ENCODE measurements around the gene OSBPL3.

OSBPL3 gene

DNA sequence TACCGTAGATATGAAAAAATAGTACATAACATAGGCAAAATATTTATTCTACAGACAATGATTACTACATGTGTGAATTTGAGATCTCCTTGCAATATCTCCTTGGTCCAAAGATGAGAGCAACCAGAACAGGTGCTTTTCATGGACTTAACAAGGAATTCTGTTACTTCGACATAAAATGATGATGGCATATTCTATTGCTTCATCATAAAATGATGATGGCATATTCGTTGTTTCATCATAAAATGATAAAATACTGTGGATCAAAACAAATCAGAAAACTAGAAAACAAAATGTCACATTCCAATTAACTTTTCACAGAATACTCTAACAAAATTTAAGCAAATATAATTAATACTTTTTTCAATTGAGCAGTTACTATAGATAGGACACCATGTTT is 4.8 kb downstream of the OSBPL3 start:
- in situ Hi-C loops (cut with HindIII; ENCODE audit: low pct_unique_long_range_greater_than_20kb, low sequenced_read_pairs), result no loop called here
- no peak for DNase-seq (ENCODE audit: low read depth in 1 of 2, low spot score in 1 of 2)
- no peak for TF ChIP-seq JUND (IDR thresholded peaks at IDR 0.05; ENCODE audit: low read depth)

DNA sequence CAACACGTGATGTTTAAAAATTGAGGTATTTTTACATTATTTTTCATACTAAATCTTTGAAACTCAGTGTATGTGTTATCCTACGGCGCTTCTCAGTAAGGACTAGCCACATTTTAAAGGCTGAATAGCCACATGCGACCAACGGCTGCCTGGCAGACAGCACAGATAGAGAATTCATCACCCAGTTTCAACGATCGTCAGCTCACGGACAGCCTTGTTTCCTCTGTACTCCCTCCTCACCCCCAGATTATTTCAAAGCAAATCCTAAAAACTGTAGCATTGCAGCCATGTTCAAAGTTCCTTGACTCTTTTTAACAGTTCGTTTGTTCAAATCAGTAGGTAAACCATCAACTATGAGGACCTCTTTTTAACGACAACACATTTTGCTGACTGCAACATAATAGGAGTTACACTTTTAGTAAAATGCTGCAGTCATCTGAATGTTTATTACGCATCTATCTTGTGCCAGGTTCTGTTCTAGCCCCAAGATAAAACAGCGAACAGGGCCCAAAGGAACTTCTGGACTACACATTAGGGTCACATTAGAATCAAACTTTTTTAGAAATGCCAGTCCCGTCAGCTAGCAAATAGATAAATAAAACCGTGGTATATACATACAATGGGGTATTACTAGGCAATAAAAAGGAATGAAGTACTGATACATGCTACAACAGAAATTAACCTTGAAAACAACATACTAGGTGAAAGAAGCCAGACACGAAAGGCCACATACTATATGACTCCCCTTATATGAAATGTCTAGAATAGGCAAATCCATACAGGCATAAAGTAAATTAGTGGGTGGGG is 5.7 kb downstream of the OSBPL3 start:
- no peak for TF ChIP-seq JUND (IDR thresholded peaks at IDR 0.05; ENCODE audit: low read depth)
- DNase-seq (ENCODE audit: low read depth in 1 of 2, low spot score in 1 of 2), result no peak
- in situ Hi-C loops (cut with HindIII; ENCODE audit: low pct_unique_long_range_greater_than_20kb, low sequenced_read_pairs), result no loop called here

DNA sequence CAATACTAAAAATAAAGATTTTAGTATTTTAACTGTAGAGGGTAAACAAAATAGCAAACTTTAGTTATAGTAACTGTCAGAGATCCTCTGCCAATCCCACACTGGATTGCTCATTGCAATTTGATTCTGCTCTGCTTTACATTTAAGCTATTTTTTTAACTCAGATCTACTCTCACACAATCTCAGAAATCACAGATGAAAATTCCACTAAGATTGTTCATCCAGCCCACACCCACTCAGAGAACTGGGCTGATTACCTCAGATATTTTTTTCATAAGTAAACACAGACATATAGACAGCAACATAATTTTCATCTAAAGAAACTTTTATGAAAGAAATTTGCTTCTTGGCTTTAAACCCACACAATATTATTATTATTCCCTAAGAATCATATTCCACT is 7.0 kb downstream of the OSBPL3 start:
- DNase-seq (ENCODE audit: low read depth in 1 of 2, low spot score in 1 of 2), result no peak
- no peak for TF ChIP-seq JUND (IDR thresholded peaks at IDR 0.05; ENCODE audit: low read depth)
- in situ Hi-C loops (cut with HindIII; ENCODE audit: low pct_unique_long_range_greater_than_20kb, low sequenced_read_pairs), result no loop called here

DNA sequence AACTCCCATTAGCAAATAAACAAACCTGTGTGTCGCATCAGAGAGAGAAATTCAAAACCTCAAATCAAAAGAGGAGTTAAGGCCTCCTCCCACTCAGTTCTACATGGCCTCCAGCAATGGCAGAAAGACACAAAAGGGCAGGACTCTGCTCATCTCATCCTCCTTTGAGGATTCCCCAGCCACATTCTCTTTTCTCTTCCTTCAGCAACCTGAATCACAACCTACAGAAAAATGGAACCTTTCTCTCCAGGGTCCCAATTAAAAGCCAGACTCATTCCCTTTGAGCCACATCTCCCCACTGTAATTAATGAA is 7.9 kb downstream of the OSBPL3 start:
- TF ChIP-seq JUND (IDR thresholded peaks at IDR 0.05; ENCODE audit: low read depth), result no peak
- in situ Hi-C loops (cut with HindIII; ENCODE audit: low pct_unique_long_range_greater_than_20kb, low sequenced_read_pairs), result no loop called here
- no peak for DNase-seq (ENCODE audit: low read depth in 1 of 2, low spot score in 1 of 2)

DNA sequence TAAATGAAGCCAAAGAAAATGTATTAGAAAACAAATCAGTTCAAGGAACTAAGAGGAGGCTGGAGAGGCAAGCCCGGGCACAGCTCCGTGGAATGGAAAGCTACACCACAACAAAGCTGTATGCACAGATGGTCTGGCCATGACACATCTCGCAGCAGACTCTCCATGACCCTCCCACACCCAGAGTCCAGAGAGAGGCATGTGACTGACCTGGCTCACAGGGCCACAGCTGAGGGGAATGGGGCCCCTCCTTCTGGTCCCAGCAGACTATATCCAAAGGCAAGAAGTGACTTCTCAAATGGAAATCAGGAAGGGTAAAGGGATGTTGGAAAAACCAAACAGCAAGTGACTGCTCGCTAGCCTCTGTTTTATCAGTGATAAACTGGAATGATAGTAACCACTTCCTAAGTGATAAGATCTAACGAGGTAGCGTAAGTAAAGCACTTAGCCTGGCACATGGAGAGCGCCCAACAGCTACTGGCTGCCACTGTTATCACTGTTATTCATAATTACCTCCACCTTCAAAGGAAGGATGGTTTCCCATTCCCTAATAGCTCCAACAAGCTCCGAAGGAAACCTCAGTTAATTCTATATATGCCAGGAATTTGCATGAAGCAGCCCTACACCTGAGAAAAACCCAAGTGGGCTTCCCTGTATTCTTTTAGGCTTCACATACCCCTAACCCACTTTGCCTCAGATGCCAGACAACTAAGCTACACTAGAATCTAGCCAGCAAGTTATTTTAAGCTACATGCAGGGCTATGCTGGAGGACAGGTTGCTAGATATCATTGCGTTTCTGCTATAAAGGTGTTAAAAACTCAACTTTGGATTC is 8.4 kb downstream of the OSBPL3 start:
- peak in 1 of 2 experiments; percentile 27 for DNase-seq (ENCODE audit: low read depth in 1 of 2, low spot score in 1 of 2)
- in situ Hi-C loops (cut with HindIII; ENCODE audit: low pct_unique_long_range_greater_than_20kb, low sequenced_read_pairs), result no loop called here
- TF ChIP-seq JUND (IDR thresholded peaks at IDR 0.05; ENCODE audit: low read depth), result no peak

DNA sequence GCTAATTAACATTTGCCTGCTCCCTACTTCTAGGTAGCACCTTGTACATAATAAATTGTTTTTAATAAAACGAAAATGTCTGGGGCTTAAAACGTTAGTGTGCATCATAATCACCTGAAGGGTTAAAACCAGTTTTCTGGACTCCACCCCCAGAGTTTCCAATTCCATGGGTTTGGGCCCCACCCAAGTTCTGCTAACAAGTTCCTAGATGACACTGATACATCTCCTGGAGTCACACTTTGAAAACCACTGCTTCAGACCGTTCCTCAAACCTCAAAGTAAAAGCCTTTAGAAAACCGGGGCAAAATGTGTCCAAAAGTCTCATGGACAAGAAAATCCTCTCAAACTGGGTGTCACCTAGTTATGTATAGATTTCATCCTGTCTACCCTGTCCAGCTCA is 9.3 kb downstream of the OSBPL3 start:
- DNase-seq (ENCODE audit: low read depth in 1 of 2, low spot score in 1 of 2), result peak in 1 of 2 experiments; percentile 47
- no peak for TF ChIP-seq JUND (IDR thresholded peaks at IDR 0.05; ENCODE audit: low read depth)
- in situ Hi-C loops (cut with HindIII; ENCODE audit: low pct_unique_long_range_greater_than_20kb, low sequenced_read_pairs), result no loop called here

DNA sequence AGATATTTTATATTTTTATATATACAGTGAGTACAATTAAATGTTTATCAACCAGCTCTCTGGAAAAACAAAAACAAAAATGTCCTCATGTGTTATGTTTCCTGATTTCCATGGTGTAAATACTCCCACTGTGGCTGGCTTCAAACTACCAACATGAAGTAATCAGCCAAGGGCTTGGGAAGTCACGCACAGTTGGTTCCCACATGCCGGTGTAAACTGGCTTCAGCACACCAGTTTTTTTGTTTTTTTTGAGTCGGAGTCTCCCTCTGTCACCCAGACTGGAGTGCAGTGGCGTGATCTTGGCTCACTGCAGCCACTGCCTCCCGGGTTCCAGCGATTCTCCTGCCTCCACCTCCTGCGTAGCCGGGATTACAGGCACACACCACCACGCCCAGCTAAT is 11.8 kb downstream of the OSBPL3 start:
- in situ Hi-C loops (cut with HindIII; ENCODE audit: low pct_unique_long_range_greater_than_20kb, low sequenced_read_pairs), result no loop called here

DNA sequence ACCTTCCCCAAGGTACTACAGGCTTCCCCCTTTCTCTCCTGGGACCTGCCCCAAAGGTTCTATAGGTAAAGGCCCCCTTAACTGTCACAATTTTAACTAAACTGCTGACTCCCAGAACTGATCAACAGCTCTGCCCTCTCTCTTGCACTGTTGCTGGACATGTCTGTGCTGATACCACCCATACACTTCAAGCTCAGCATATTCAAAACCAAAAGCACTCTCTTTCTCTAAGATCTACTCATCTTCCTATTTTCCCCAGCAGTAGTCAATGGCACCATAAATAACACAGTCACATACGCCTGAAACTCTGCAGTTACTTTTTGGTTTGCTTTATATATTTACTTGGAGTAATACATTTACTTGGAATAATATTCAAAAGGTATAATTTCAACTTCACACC is 12.3 kb downstream of the OSBPL3 start:
- TF ChIP-seq JUND (IDR thresholded peaks at IDR 0.05; ENCODE audit: low read depth), result no peak
- in situ Hi-C loops (cut with HindIII; ENCODE audit: low pct_unique_long_range_greater_than_20kb, low sequenced_read_pairs), result no loop called here
- DNase-seq (ENCODE audit: low read depth in 1 of 2, low spot score in 1 of 2), result no peak

More for the DNA sequence above, 11.8 kb downstream of the OSBPL3 start:
- no peak for DNase-seq (ENCODE audit: low read depth in 1 of 2, low spot score in 1 of 2)
- TF ChIP-seq JUND (IDR thresholded peaks at IDR 0.05; ENCODE audit: low read depth), result no peak

DNA sequence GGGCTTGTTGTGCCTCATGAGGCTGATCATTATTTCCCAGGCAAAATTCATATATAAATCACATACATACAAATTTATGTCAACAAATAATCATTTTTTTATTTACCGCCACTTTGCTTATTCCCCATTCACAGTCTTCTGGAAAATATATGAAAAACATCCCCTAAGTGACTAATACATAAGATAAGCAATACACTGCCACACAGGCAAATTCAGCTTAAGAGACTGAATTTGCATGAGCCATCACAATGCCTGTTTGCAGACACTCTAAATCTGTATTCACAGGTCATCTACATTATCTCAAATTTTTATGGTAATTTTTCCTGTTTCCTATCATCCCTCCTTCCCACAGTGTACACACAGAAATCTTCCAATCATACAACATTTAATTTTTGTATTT is 13.2 kb downstream of the OSBPL3 start:
- in situ Hi-C loops (cut with HindIII; ENCODE audit: low pct_unique_long_range_greater_than_20kb, low sequenced_read_pairs), result no loop called here
- no peak for DNase-seq (ENCODE audit: low read depth in 1 of 2, low spot score in 1 of 2)
- no peak for TF ChIP-seq JUND (IDR thresholded peaks at IDR 0.05; ENCODE audit: low read depth)

DNA sequence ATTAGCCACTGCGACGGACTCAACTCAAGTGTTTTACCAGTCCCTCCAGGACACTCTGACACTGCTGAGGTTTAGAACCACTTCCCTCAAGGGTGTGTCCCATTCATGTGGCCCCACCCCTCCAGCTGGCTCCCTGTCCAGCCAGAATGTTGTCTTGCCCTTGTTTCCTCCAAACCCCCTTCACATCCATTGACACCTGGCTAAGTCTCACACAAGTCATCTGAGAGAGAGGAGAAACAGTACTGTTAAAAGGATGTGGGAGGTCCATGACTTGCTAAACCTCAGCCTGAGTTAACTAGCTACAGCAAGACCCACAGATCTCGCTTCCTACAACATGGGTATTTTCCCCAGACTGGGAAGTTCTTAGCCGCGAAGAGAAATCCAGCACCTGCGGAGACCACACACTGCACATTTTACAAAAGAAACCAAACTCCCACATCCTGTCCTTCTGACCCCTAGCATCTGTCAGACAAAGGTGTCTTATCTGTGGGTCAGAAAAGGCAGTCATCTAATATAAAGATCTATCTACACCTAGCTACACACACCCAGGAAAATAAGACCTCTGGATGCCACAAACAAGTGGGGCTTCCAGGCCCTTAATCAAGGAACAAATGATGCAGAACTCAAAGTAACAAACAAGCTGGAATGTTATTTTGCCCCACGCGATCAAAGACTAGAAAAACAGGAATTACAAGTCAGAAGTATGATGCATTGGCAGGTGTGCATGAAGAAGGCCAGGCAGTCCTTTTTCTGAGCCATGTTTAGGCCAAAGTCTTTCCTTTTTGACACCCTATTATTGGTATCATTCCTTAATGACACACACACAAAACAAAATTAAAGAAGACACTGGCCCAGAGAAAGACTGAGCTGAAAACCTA is 13.9 kb downstream of the OSBPL3 start:
- in situ Hi-C loops (cut with HindIII; ENCODE audit: low pct_unique_long_range_greater_than_20kb, low sequenced_read_pairs), result no loop called here
- TF ChIP-seq JUND (IDR thresholded peaks at IDR 0.05; ENCODE audit: low read depth), result no peak
- DNase-seq (ENCODE audit: low read depth in 1 of 2, low spot score in 1 of 2), result peak in 1 of 2 experiments; percentile 82

DNA sequence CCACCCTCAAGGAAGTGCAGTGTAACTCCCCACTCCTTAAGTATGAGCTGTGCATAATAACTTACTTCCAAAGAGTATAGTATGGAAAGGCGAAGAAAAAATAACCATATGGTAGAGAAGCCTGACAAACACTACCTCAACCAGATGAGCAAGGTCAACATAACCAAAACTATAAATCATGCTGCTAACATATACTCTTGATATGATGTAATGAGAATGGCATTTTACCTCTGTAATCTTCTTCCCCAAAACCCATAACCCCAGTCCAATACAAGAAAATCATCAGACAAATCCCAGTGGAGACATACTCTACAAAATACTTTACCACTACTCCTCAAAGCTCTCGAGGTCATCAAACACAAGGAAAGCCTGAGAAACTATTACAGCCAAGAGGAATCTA is 15.8 kb downstream of the OSBPL3 start:
- in situ Hi-C loops (cut with HindIII; ENCODE audit: low pct_unique_long_range_greater_than_20kb, low sequenced_read_pairs), result no loop called here
- TF ChIP-seq JUND (IDR thresholded peaks at IDR 0.05; ENCODE audit: low read depth), result no peak
- DNase-seq (ENCODE audit: low read depth in 1 of 2, low spot score in 1 of 2), result no peak

DNA sequence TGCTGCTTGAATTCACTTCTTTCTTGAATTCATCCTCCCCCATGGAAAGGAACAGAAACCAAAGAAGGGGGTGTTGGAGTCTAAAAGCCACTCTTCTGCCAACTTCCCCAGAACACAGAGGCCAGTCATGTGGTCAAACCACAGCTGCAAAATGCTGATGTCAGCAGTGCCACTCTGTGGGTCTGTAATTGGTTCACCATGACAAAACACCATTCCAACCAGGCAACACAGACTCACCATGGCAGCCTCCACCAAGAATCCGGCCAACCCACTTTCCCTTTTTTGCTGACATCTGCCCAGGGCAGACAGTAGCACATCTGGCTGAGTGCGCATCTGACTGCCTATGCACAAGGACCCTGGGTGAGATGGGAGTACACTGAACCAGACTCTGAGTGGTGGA is 16.8 kb downstream of the OSBPL3 start:
- no peak for DNase-seq (ENCODE audit: low read depth in 1 of 2, low spot score in 1 of 2)
- TF ChIP-seq JUND (IDR thresholded peaks at IDR 0.05; ENCODE audit: low read depth), result no peak
- in situ Hi-C loops (cut with HindIII; ENCODE audit: low pct_unique_long_range_greater_than_20kb, low sequenced_read_pairs), result no loop called here
